ENCODE measurements around the gene RHBDF1.
"Not testable (repeated sequence)": the region's sequence is repeated elsewhere in the genome, so short reads cannot be mapped to it uniquely, and the experiment has no call there.

Gene RHBDF1

DNA sequence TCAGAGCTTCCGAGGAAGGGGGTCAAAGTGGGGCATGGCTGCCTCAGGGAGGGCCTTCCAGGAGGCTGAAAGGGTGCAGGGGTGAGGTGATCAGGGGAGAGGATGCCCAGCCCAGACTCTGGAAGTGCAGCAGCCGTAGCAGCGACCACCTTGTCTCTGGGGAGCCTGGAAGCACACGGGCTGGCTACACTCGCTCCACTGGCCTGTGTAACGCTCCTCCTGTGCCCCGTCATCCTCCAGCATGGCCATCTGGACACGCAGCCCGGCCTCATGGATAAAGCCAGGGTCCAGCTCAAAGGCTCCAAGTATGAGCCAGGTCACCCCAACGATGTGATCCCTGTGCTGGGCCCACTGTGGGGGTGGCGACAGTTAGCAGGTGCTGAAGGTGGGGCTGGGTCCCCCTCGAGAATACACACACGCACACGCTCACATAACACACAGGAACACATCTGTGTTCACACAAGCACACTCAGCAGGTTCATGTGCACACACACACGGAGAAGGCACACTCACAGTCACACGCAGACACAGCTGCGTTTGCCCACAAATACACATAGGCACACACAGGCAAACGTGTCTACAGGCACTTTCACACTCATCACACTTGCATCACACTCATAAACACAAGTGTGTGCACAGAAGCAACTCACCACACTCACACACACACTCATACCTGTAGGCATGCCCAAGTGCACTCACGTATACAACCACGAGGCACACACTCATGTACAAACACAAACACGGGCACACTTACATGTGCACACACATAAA, 38.4 kb downstream of the RHBDF1 start:
- Histone ChIP-seq H4K20me1 (no peaks in the 10 kb centered on the region), H3K27me3 (no peaks in the 10 kb centered on the region), H3K4me3 (peak overlapping the region; percentile 46; the same call in 1 of the 2 replicates), H3K27ac (peak overlapping the region; percentile 74), H3K4me2 (peak overlapping the region; percentile 84), H3K4me1 (peaks cover 77% of the 10 kb centered on the region), H3K9ac (peak overlapping the region; percentile 42), H3K9me3 (no peaks in the 10 kb centered on the region), H3K36me3 (peaks cover 7% of the 10 kb centered on the region)
- TF ChIP-seq Cebpa-rat (IDR thresholded peaks at IDR 0.05) = no peak

- Histone ChIP-seq H3K4me1 (peaks cover 74% of the 10 kb centered on the region), H3K4me2 (peak overlapping the region; percentile 84), H3K9ac (peak overlapping the region; percentile 42), H3K4me3 (peak overlapping the region; percentile 46; the same call in 1 of the 2 replicates), H3K27ac (peak overlapping the region; percentile 74)
- not testable (repeated sequence) for H3K27me3 ChIP-seq, H3K9me3 ChIP-seq, H4K20me1 ChIP-seq, H3K36me3 ChIP-seq
These were observed 39.1 kb downstream of the RHBDF1 start for GRCh38 chr16:33154-33876.

- not testable (repeated sequence) for H3K27me3 ChIP-seq
These were observed 41.8 kb downstream of the RHBDF1 start for GRCh38 chr16:30627-31026.

DNA sequence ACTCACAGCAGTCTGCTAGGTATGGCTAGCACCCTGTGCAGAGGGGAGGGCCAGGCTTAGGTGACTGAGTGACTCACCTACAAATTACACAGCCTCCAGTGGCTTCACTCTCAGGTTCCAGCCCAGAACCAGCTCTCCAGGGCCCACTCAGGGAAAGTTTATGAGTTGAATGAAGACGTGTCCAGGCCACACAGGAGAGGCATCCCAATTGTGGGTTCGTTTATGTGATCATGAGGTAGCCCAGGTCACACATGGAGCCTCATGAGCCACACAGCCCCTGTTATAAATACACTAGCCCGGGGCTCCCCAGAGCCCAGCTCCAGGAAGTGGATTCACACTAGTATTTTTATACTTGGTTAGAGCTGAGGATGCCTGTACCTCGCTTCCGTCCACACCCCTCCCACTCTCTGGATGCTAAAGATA, 46.5 kb downstream of the RHBDF1 start:
- H4K20me1 ChIP-seq, H3K27ac ChIP-seq, H3K36me3 ChIP-seq: not testable (repeated sequence)

More at GRCh38 chr16:30627-31026, 41.8 kb downstream of the RHBDF1 start:
- peaks cover 60% of the 10 kb centered on the region for H3K4me1 ChIP-seq
- not testable (repeated sequence) for H3K36me3 ChIP-seq, H3K4me3 ChIP-seq, H4K20me1 ChIP-seq, H3K9ac ChIP-seq, H3K27ac ChIP-seq, H3K9me3 ChIP-seq
- peak overlapping the region; percentile 44 for H3K4me2 ChIP-seq

DNA sequence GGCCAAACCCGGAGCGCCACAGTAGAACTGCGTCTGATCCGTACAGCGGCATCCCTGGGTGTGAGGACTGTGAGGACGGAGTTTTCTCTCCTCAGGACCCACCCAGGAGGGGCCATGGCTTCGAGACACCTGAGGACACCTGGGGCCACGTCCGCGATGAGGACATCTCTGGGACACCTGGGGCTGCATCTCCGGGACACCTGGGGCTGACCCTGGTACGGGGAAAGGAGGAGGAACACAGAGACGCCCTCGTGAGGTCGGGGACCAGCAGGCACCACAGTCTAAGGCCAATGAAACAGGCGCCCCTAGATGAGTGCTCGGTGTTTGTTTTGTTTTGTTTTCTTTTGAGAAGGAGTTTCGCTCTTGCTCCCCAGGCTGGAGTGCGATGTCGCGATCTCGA, 48.3 kb downstream of the RHBDF1 start:
- not testable (repeated sequence) for H3K9me3 ChIP-seq, H3K36me3 ChIP-seq, H3K27me3 ChIP-seq, H3K4me3 ChIP-seq, H3K9ac ChIP-seq, H4K20me1 ChIP-seq
- Histone ChIP-seq H3K4me1 (peaks cover 28% of the 10 kb centered on the region), H3K27ac (peak overlapping the region; percentile 55; the same call in 1 of the 2 replicates), H3K4me2 (peak overlapping the region; percentile 45)

More for the DNA sequence above, 46.5 kb downstream of the RHBDF1 start:
- Histone ChIP-seq H3K4me1 (peaks cover 38% of the 10 kb centered on the region), H3K4me2 (peak overlapping the region; percentile 55)
- not testable (repeated sequence) for H3K4me3 ChIP-seq, H3K9me3 ChIP-seq, H3K9ac ChIP-seq, H3K27me3 ChIP-seq

DNA sequence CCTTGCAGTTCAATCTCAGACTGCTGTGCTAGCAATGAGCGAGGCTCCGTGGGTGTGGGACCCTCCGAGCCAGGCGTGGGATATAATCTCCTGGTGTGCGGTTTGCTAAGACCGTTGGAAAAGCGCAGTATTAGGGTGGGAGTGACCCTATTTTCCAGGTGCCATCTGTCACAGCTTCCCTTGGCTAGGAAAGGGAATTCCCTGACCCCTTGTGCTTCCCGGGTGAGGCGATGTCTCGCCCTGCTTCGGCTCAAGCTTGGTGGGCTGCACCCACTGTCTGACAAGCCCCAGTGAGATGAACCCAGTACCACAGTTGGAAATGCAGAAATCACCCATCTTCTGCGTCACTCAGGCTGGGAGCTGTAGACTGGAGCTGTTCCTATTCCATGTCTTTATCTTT, 51.5 kb downstream of the RHBDF1 start:
- peaks cover 11% of the 10 kb centered on the region; the same call in 1 of the 2 replicates for H3K4me1 ChIP-seq
- not testable (repeated sequence) for H3K27me3 ChIP-seq, H3K4me3 ChIP-seq, H3K9me3 ChIP-seq, H3K27ac ChIP-seq, H3K36me3 ChIP-seq, H3K9ac ChIP-seq, H3K4me2 ChIP-seq, H4K20me1 ChIP-seq

GRCh38 chr16:17062-17765, 55.2 kb downstream of the RHBDF1 start:
- not testable (repeated sequence) for H3K4me1 ChIP-seq, H3K36me3 ChIP-seq, H3K4me2 ChIP-seq, H3K4me3 ChIP-seq, H4K20me1 ChIP-seq, H3K9ac ChIP-seq, H3K27ac ChIP-seq, H3K27me3 ChIP-seq, H3K9me3 ChIP-seq

DNA sequence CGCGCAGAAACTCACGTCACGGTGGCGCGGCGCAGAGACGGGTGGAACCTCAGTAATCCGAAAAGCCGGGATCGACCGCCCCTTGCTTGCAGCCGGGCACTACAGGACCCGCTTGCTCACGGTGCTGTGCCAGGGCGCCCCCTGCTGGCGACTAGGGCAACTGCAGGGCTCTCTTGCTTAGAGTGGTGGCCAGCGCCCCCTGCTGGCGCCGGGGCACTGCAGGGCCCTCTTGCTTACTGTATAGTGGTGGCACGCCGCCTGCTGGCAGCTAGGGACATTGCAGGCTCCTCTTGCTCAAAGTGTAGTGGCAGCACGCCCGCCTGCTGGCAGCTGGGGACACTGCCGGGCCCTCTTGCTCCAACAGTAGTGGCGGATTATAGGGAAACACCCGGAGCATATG, 61.7 kb downstream of the RHBDF1 start:
- not testable (repeated sequence) for H3K27ac ChIP-seq, H3K9me3 ChIP-seq

DNA sequence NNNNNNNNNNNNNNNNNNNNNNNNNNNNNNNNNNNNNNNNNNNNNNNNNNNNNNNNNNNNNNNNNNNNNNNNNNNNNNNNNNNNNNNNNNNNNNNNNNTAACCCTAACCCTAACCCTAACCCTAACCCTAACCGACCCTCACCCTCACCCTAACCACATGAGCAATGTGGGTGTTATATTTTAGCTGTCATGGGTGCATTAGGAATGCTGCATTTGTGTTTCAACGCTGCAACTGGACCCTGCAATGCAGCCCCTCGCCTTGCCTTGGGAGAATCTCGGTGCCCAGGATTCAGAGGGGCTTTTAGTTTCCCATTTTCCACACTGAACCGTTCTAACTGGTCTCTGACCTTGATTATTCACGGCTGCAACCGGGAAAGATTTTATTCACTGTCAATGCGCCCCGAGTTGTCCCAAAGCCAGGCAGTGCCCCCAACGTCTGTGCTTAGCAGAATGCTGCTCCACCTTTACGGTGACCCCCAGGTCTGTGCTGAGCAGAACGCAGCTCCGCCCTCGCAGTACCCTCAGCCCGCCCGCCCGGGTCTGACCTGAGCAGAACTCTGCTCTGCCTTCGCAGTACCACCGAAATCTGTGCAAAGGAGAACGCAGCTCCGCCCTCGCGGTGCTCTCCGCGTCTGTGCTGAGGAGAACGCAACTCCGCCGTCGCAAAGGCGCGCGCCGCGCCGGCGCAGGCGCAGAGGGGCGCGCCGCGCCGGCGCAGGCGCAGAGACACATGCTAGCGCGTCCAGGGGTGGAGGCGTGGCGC, 62.3 kb downstream of the RHBDF1 start:
- Histone ChIP-seq H3K4me3 (peak overlapping the region; percentile 49; the same call in 1 of the 2 replicates), H3K9me3 (peaks cover 5% of the 10 kb centered on the region; the same call in 1 of the 2 replicates)

More for the DNA sequence above, 61.7 kb downstream of the RHBDF1 start:
- not testable (repeated sequence) for H3K4me2 ChIP-seq, H3K4me1 ChIP-seq, H3K4me3 ChIP-seq, H3K9ac ChIP-seq, H4K20me1 ChIP-seq, H3K36me3 ChIP-seq, H3K27me3 ChIP-seq

More for the DNA sequence above, 62.3 kb downstream of the RHBDF1 start:
- Histone ChIP-seq H3K4me1 (no peaks in the 10 kb centered on the region), H3K9ac (no peak overlapping the region), H3K27me3 (no peaks in the 10 kb centered on the region), H3K36me3 (no peaks in the 10 kb centered on the region), H3K27ac (no peak overlapping the region), H4K20me1 (no peaks in the 10 kb centered on the region), H3K4me2 (no peak overlapping the region)
- TF ChIP-seq Cebpa-rat (IDR thresholded peaks at IDR 0.05) = no peak

All from BLaER1 (cell line).